Melanocyte of skin (primary cell): ENCODE results near the gene RNF41. TPM values are rescaled to one million over a fixed set of nuclear protein-coding genes. Genes with fewer than 3 reads are reported as not detected.

ENCODE experiments used
- total RNA-seq, 2 donors: library from RNA; depleted of rRNA; stranded (reverse); fragments of >200 nt; gene quantifications; 2 replicates each; pipeline ENCODE4 v1.2.3, GENCODE V29; 2012

The RNF41 gene
- 10 to 100 TPM; 54.7 to 72.6 TPM for total RNA-seq

DNA sequence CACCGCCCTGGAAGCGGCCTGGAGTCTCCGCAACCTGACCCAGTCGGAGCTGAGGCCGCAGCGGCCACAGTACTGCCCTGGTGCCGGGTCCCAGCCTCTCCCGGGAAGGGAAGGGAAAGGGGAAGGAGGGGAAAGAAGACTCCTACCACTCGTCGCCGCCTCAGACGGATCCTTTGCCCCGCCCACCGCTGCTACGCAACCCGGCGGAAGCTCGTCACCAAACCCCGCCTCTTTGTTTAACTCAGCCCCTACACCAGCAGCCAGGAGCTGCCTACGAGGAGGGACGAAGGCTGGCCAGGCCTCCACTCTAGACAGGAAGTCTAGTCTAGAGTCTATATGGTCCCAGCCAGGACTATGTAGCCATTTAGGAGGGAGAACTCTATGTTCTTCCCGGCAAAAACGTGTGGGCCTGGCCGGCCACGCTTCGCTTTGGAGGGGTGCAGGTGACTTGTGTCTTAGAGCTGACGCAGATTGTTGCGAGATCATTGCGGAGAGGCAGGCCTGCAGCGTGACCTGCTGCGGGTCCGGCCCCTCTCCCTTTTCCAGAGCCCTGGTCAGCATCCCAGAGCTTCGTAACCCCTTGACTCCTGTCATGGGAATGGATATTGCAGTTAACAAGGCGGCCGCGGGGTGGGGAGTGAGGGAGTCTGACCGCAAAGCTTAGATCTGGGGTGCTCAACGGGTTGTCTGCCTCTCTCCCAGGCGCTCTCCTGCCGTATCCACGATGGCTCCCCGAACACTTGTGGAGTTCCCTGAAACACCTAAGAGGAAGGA is at the start of gene RNF41:
Gene RNF41, minus strand, starts transcription at position 166 of the 774 bp plus-strand sequence. CDS start 7,875 bp downstream, outside the sequence.

DNA sequence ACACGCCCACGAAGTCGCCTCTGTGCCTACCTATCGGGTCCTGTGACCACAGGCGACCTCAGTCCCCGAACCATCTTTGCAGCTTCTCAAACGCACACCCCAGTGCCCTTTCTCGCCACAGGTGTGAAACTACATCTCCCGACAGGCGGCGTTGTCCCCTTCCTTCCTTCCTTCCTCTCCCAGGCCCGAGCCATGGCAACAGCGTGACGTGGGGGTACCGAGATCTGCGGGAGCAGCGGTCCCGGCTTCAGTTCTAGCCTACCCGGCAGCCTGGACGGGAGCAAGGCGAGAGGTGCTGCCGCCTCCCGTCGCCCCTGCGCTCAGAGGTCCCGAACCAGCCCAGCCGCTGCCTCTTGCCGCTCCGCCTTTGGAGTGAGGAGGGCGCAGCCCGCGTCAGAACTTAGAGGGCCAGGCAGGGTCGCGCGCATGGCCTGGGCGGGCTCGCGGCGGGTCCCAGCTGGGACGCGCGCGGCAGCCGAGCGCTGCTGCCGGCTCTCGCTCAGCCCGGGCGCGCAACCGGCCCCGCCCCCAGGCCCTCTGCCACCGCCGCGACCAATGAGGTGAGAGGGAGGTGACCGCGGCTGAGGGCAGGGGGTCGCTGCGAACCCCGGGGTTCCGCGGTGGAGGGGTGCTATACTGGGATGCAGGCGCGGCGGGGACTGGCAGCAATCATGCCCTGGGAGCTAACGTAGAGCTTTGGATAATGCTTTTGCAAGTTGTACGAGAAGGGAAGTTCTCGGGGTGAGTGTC is 45.1 kb upstream of the RNF41 start, which contains the start of gene COQ10A:
Gene COQ10A, plus strand, starts transcription at position 250 of the 750 bp plus-strand sequence. Its CDS starts 177 bp downstream, at position 427.

DNA sequence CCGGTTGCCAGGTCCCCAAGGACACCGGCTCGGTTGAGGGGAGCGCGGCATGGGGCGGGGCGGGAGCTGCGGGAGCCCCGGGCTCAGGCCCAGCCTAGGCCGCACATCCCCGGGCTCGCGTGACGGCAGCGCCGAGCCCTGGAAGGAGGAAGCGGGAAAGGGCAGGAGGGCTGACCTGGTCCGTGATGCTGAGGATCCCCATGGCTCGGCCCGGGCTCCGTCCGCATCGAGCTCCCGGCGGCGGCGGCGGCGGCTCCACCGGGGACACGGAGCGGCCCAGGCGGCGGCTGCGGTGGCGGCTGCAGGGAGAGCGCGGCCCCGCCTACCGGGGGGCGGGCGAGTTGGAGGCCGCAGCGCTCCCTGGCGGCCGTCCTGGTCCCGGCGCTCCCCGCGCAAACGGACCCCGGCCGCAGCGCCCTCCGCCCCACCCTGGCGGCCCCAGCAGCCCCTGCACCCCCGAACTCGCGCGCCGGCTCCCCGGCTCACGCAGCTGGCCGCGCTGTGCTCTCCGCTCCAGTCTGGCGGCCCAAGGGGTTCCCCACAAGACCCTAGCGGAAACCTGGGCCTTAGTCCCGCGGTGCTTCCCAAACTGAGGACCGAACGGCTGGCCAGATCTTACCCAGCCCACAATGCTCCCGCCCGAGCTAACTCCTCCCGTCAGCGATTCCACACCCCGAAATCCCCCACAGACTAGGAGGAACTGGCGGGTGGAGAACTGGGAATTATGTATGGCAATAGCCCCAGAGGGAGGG is 36.5 kb upstream of the RNF41 start, which contains the start of gene ANKRD52:
Gene ANKRD52, minus strand, starts transcription at position 317 of the 752 bp plus-strand sequence. Its CDS starts 115 bp downstream, at position 202.

DNA sequence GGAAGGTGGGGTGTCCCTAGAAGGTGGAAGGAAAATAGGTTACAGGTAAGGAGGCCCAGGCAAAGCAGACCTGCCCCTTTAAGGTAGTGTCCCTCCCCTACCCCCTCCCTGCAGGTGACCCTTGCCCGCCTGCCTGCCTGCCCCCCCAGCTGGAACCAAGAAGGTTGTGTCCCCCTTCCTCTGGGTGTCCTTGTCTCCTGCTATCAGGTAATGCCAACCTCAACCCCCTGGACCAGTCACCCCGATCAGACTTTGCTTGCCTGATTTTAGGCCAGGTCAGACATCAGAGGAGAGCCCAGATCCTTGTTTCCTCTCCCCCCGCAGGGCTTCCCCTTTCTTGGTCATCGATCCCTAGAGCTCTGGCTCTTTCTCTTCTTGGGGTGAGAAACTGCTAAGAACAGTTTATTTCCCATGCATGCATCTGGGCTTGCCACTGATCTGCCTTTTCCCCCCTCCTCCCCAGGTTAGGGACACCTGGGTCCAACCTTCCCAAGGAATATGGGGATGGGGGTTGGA is 8.3 kb upstream of the RNF41 start, which contains the start of gene SLC39A5:
Gene SLC39A5, plus strand, starts transcription at position 136 of the 516 bp plus-strand sequence. CDS start 1,224 bp downstream, outside the sequence.

GRCh38 chr12:56224102-56224701 is 2.5 kb upstream of the RNF41 start, which contains the start of gene NABP2:
NABP2 (plus strand) TSS chr12:56224342; CDS start chr12:56224857, 515 bp downstream.

GRCh38 chr12:56189099-56189917 is 32.4 kb downstream of the RNF41 start, which contains the start of gene SMARCC2:
SMARCC2 (minus strand) TSS chr12:56189483; CDS start chr12:56189461, 22 bp downstream.

DNA sequence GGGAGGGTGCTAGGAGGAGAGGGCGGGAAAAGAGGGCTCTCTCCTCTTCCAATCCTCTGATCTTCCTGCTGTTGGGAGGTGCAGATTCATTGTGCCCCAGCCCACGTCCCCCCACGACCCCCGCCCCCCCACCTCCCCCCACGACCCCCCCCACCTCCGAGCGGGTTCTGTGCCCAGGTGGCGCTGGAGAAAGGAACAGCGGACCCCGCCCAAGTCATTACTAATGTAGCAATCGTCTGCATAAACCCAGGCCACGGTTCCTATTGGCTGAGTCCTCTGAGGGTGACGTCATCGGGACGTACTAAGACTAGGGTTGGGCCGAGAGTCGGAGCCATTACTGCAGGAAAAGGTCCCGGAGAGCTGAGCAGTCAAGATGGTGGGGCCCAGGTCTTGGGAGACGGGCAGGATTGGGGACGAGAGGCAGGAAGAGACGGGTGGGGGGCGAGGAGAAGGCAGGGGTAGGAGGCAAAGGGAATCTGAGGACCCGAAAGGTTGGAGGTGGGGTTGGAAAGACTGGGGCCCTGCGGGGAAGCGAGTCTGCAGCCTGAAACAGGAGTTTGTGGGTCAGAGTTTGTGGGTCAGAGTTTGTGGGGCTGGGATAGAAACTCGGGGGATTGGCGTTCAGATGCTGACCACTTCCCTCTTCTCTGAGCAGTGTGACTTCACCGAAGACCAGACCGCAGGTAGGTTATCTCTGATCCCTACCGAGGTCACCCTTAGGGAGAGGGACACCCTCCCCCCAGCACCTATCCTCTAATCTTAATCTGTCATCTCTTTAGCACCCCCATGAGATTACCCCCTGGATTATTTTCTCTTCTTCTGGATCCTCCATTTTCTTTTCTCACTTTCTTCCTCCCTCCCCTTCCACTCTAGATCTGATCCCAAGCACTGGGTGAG is 63.4 kb downstream of the RNF41 start, which contains the start of gene MYL6:
Gene MYL6, plus strand, starts transcription at position 331 of the 897 bp plus-strand sequence. Its CDS starts 43 bp downstream, at position 374.

Other genes starting within 250 kb of the RNF41 start
- 100 to 1,000 TPM; 110 to 138 TPM for gene RAB5B, start 247.8 kb downstream of the RNF41 start, total RNA-seq
- 10 to 100 TPM; 21.0 to 22.4 TPM for gene SUOX, start 224.6 kb downstream of the RNF41 start, total RNA-seq
- 1 to 10 TPM; 2.1 to 3.7 TPM for gene IKZF4, start 200.9 kb downstream of the RNF41 start, total RNA-seq
- 100 to 1,000 TPM; 376 to 592 TPM for gene RPS26, start 180.0 kb downstream of the RNF41 start, total RNA-seq
- gene ERBB3, start 141.8 kb downstream of the RNF41 start, total RNA-seq: 100 to 1,000 TPM; 119 to 172 TPM
- 100 to 1,000 TPM; 158 to 353 TPM for gene PA2G4, start 117.4 kb downstream of the RNF41 start, total RNA-seq
- gene RPL41, start 105.3 kb downstream of the RNF41 start, total RNA-seq: 1,000 to 10,000 TPM; 1,450 to 2,567 TPM
- gene ZC3H10, start 103.7 kb downstream of the RNF41 start, total RNA-seq: 1 to 10 TPM; 4.3 to 8.9 TPM
- gene ESYT1, start 93.7 kb downstream of the RNF41 start, total RNA-seq: 100 to 1,000 TPM; 154 to 178 TPM
- gene MYL6B, start 69.3 kb downstream of the RNF41 start, total RNA-seq: 10 to 100 TPM; 35.1 to 37.0 TPM
- 100 to 1,000 TPM; 911 to 968 TPM for gene MYL6, start 63.6 kb downstream of the RNF41 start, total RNA-seq
- 10 to 100 TPM; 32.3 to 34.1 TPM for gene SMARCC2, start 32.4 kb downstream of the RNF41 start, total RNA-seq
- gene NABP2, start 2.4 kb upstream of the RNF41 start, total RNA-seq: 10 to 100 TPM; 30.6 to 52.9 TPM
- gene SLC39A5, start 8.1 kb upstream of the RNF41 start, total RNA-seq: not detected
- 10 to 100 TPM; 29.3 to 37.3 TPM for gene ANKRD52, start 36.5 kb upstream of the RNF41 start, total RNA-seq
- 1 to 10 TPM; 6.0 to 9.3 TPM for gene COQ10A, start 45.0 kb upstream of the RNF41 start, total RNA-seq
- gene CS, start 78.4 kb upstream of the RNF41 start, total RNA-seq: 100 to 1,000 TPM; 141 to 198 TPM
- gene CNPY2, start 94.1 kb upstream of the RNF41 start, total RNA-seq: 100 to 1,000 TPM; 172 to 220 TPM
- gene PAN2, start 112.1 kb upstream of the RNF41 start, total RNA-seq: 10 to 100 TPM; 16.3 to 36.1 TPM
- under 1 TPM in 1 of 2 donors, not detected in 1; 0.33 TPM for gene IL23A, start 117.0 kb upstream of the RNF41 start, total RNA-seq
- gene STAT2, start 138.2 kb upstream of the RNF41 start, total RNA-seq: 100 to 1,000 TPM; 712 to 885 TPM
- not detected for gene APOF, start 140.9 kb upstream of the RNF41 start, total RNA-seq
- 10 to 100 TPM in 1 of 2 donors, 1 to 10 TPM in 1; 8.9 to 16.7 TPM for gene TIMELESS, start 227.5 kb upstream of the RNF41 start, total RNA-seq
- gene MIP, start 232.7 kb upstream of the RNF41 start, total RNA-seq: not detected
- 1 to 10 TPM; 2.4 to 3.0 TPM for gene SPRYD4, start 246.7 kb upstream of the RNF41 start, total RNA-seq